ENCODE data around the gene SHOC2.

Gene SHOC2

GRCh38 chr10:110967009-110967630, 47.7 kb downstream of the SHOC2 start:
- H3K36me3 ChIP-seq (ENCODE audit: control insufficient read depth, low read length), result peaks cover 70% of the 10 kb centered on the region
- peaks cover 25% of the 10 kb centered on the region; the same call in 1 of the 2 replicates for H4K20me1 ChIP-seq (ENCODE audit: control insufficient read depth, insufficient read depth, low read depth, low read length)
- H3K9me2 ChIP-seq (replicated peaks; ENCODE audit: control insufficient read depth, low read length), result no peaks in the 10 kb centered on the region
- TF ChIP-seq EZH2phosphoT487 (IDR thresholded peaks at IDR 0.05; ENCODE audit: borderline replicate concordance, low read length), result no peak
- TF ChIP-seq CTCF (IDR thresholded peaks at IDR 0.05; ENCODE audit: low read depth, low read length, poor library complexity, severe bottlenecking), result no peak
- H3K4me2 ChIP-seq (ENCODE audit: low read length), result no peak overlapping the region
- no peaks in the 10 kb centered on the region for H3K27me3 ChIP-seq (ENCODE audit: control insufficient read depth, low read length)
- H3K4me1 ChIP-seq (ENCODE audit: control insufficient read depth, low read length), result no peaks in the 10 kb centered on the region
- H3K4me3 ChIP-seq (ENCODE audit: low read length), result no peak overlapping the region
- H3K79me2 ChIP-seq (ENCODE audit: control insufficient read depth, low read length), result peaks cover 98% of the 10 kb centered on the region
- no peak overlapping the region for H3K27ac ChIP-seq (ENCODE audit: low read depth, low read length)
- H3K9me3 ChIP-seq (ENCODE audit: control insufficient read depth, insufficient read depth, low read length), result no peaks in the 10 kb centered on the region
- peaks cover 2% of the 10 kb centered on the region; the same call in 1 of the 2 replicates for H3F3A ChIP-seq (ENCODE audit: control insufficient read depth, insufficient read depth)

GRCh38 chr10:110967645-110968044, 48.2 kb downstream of the SHOC2 start:
- no peak overlapping the region for H3K4me3 ChIP-seq (ENCODE audit: low read length)
- H3K27me3 ChIP-seq (ENCODE audit: control insufficient read depth, low read length), result no peaks in the 10 kb centered on the region
- H3K27ac ChIP-seq (ENCODE audit: low read depth, low read length), result no peak overlapping the region
- H3K36me3 ChIP-seq (ENCODE audit: control insufficient read depth, low read length), result peaks cover 73% of the 10 kb centered on the region
- H3K4me2 ChIP-seq (ENCODE audit: low read length), result no peak overlapping the region
- no peaks in the 10 kb centered on the region for H3K9me3 ChIP-seq (ENCODE audit: control insufficient read depth, insufficient read depth, low read length)
- H3K79me2 ChIP-seq (ENCODE audit: control insufficient read depth, low read length), result peaks cover 98% of the 10 kb centered on the region
- no peaks in the 10 kb centered on the region for H3K9me2 ChIP-seq (replicated peaks; ENCODE audit: control insufficient read depth, low read length)
- TF ChIP-seq EZH2phosphoT487 (IDR thresholded peaks at IDR 0.05; ENCODE audit: borderline replicate concordance, low read length) (no peak), CTCF (IDR thresholded peaks at IDR 0.05; ENCODE audit: low read depth, low read length, poor library complexity, severe bottlenecking) (no peak)
- H3K4me1 ChIP-seq (ENCODE audit: control insufficient read depth, low read length), result peaks cover 5% of the 10 kb centered on the region
- H3F3A ChIP-seq (ENCODE audit: control insufficient read depth, insufficient read depth), result peaks cover 2% of the 10 kb centered on the region; the same call in 1 of the 2 replicates
- H4K20me1 ChIP-seq (ENCODE audit: control insufficient read depth, insufficient read depth, low read depth, low read length), result peaks cover 21% of the 10 kb centered on the region; the same call in 1 of the 2 replicates

- Histone ChIP-seq H3K27me3 (ENCODE audit: control insufficient read depth, low read length) (no peaks in the 10 kb centered on the region), H3K79me2 (ENCODE audit: control insufficient read depth, low read length) (peaks cover 98% of the 10 kb centered on the region), H3K4me1 (ENCODE audit: control insufficient read depth, low read length) (peaks cover 12% of the 10 kb centered on the region), H3K36me3 (ENCODE audit: control insufficient read depth, low read length) (peaks cover 67% of the 10 kb centered on the region), H3K27ac (ENCODE audit: low read depth, low read length) (no peak overlapping the region), H3F3A (ENCODE audit: control insufficient read depth, insufficient read depth) (peaks cover 2% of the 10 kb centered on the region; the same call in 1 of the 2 replicates), H3K4me2 (ENCODE audit: low read length) (no peak overlapping the region), H3K4me3 (ENCODE audit: low read length) (no peak overlapping the region), H3K9me2 (replicated peaks; ENCODE audit: control insufficient read depth, low read length) (no peaks in the 10 kb centered on the region), H3K9me3 (ENCODE audit: control insufficient read depth, insufficient read depth, low read length) (no peaks in the 10 kb centered on the region), H4K20me1 (ENCODE audit: control insufficient read depth, insufficient read depth, low read depth, low read length) (peaks cover 19% of the 10 kb centered on the region; the same call in 1 of the 2 replicates)
- TF ChIP-seq EZH2phosphoT487 (IDR thresholded peaks at IDR 0.05; ENCODE audit: borderline replicate concordance, low read length) (no peak), CTCF (IDR thresholded peaks at IDR 0.05; ENCODE audit: low read depth, low read length, poor library complexity, severe bottlenecking) (no peak)
These were observed 49.8 kb downstream of the SHOC2 start for GRCh38 chr10:110969183-110969582.
